IPS-18c (cell line): ENCODE data around the gene POLE3.
"Not testable (repeated sequence)": the region's sequence is repeated elsewhere in the genome, so short reads cannot be mapped to it uniquely, and the experiment has no call there.

Experiments
- H3K4me3 ChIP-seq: 2 replicates; pipeline ENCODE4 v1.7.0; 2013; ENCODE audit warnings: low read depth, mild to moderate bottlenecking, low read length, moderate library complexity; ENCODE audit not compliant: insufficient read depth
- H3K9me3 ChIP-seq: one replicate; pipeline ENCODE4 v1.6.1; 2013; ENCODE audit warnings: mild to moderate bottlenecking, low read length, moderate library complexity; ENCODE audit not compliant: control insufficient read depth, insufficient read depth

The POLE3 gene

GRCh38 chr9:113387560-113388230, 22.8 kb downstream of the POLE3 start:
- H3K9me3 ChIP-seq: no peaks in the 10 kb centered on the region
- H3K4me3 ChIP-seq: no peak overlapping the region

DNA sequence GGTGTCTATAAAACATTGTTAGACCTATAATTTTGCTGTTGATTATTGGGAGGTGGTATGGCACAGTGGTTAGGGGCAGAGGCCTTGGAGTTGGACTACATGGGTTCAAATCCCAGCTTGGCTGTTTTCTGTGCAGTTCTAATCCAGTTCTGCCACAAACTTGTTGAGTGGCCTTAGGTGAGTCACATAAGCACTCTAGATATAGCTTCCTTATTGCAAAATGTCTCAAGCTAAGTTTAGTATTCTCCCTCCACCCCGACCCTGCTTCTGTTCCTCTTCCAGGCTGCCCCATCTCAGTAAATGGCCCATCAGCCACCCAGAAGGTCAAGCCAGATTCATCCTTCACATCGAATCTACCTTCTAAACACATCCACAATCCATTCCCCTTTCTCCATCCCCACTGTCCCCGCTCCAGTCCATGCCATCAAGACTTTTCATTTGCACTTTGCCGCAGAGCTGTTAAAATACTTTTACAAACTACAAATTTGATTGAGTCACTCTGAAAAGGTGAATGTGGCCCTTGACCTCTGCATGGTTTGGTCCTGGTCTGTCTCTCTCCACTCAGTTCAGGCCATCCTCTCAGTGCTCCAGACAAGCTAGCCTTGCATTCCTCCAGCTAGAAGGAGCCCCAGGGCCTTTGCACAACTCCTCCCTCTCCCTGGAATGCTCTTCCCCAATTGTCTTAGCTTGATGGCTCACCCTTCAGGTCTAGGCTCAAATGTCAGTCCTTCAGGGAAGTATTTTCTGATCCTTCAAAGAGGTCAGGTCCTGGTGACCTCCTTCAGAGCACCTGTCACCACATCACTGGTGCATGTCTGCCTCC, 23.7 kb downstream of the POLE3 start:
- H3K4me3 ChIP-seq: no peak overlapping the region

GRCh38 chr9:113381909-113382411, 28.5 kb downstream of the POLE3 start:
- H3K9me3 ChIP-seq: no peaks in the 10 kb centered on the region

More for the DNA sequence above, 23.7 kb downstream of the POLE3 start:
- H3K9me3 ChIP-seq: no peaks in the 10 kb centered on the region

DNA sequence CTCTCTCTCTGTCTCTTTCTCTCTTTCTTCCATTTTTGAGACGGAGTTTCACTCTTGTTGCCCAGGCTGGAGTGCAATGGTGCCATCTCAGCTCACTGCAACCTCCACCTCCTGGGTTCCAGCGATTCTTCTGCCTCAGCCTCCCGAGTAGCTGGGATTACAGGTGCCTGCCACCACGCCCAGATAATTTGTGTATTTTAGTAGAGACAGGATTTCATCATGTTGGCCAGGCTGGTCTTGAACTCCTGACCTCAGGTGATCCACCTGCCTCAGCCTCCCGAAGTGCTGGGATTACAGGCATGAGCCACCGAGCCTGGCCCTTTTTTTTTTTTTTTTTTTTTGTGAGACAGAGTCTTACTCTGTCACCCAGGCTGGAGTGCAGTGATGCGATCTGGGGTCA, 29.0 kb downstream of the POLE3 start:
- not testable (repeated sequence) for H3K4me3 ChIP-seq, H3K9me3 ChIP-seq

More at GRCh38 chr9:113381909-113382411, 28.5 kb downstream of the POLE3 start:
- H3K4me3 ChIP-seq: no peak overlapping the region

DNA sequence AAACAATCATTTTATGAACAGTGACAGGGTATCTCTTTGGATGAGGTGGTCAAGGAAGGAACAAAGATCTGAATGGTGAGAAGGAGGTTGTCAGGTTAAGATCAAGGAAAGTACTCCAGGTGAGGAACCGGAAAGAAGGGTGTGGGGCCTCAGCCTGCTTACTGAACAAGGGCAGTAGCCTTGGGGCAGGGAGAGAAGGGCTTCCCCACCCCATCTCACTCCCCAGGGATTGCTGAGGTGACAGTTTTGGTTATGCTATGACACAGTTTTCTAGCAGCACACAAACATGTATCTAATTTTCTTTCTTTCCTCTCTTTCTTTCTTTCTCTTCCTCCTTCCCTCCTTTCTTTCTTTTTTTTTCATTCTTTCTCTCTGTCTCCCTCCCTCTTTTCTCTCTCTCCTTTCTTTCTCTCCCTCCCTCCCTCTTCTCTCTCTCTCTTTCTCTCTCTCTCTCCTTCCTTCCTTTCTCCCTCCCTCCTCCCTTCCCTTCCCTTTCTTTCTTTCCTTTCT, 29.6 kb downstream of the POLE3 start:
- H3K4me3 ChIP-seq: no peak overlapping the region
- no peaks in the 10 kb centered on the region for H3K9me3 ChIP-seq

GRCh38 chr9:113379829-113380210, 30.7 kb downstream of the POLE3 start:
- not testable (repeated sequence) for H3K4me3 ChIP-seq, H3K9me3 ChIP-seq

DNA sequence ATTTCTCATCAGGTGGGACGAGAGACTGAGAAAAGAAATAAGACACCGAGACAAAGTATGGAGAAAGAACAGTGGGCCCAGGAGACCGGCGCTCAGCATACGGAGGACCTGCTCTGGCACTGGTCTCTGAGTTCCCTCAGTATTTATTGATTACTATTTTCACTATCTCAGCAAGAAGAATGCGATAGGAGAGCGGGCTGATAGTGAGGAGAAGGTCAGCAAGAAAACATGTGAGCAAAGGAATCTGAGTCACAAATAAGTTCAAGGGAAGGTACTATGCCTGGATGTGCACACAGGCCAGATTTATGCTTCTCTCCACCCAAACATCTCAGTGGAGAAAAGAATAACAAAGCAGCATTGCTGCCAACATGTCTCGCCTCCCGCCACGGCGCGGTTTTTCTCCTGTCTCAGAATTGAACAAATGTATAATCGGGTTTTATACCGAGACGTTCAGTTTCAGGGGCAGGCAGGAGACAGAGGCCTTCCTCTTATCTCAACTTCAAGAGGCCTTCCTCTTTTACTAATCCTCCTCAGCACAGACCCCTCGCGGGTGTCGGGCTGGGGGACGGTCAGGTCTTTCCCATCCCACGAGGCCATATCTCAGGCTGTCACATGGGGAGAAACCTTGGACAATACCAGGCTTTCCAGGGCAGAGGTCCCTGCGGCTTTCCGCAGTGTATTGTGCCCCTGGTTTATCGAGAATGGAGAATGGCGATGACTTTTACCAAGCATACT, 31.2 kb downstream of the POLE3 start:
- not testable (repeated sequence) for H3K9me3 ChIP-seq, H3K4me3 ChIP-seq

GRCh38 chr9:113376634-113377567, 33.6 kb downstream of the POLE3 start, which contains the start of gene HDHD3:
HDHD3 (minus strand) TSS chr9:113376986; CDS start chr9:113374354, 2,632 bp downstream.
- Histone ChIP-seq H3K9me3 (no peaks in the 10 kb centered on the region), H3K4me3 (peak within 1 kb of the TSS; percentile 84)

DNA sequence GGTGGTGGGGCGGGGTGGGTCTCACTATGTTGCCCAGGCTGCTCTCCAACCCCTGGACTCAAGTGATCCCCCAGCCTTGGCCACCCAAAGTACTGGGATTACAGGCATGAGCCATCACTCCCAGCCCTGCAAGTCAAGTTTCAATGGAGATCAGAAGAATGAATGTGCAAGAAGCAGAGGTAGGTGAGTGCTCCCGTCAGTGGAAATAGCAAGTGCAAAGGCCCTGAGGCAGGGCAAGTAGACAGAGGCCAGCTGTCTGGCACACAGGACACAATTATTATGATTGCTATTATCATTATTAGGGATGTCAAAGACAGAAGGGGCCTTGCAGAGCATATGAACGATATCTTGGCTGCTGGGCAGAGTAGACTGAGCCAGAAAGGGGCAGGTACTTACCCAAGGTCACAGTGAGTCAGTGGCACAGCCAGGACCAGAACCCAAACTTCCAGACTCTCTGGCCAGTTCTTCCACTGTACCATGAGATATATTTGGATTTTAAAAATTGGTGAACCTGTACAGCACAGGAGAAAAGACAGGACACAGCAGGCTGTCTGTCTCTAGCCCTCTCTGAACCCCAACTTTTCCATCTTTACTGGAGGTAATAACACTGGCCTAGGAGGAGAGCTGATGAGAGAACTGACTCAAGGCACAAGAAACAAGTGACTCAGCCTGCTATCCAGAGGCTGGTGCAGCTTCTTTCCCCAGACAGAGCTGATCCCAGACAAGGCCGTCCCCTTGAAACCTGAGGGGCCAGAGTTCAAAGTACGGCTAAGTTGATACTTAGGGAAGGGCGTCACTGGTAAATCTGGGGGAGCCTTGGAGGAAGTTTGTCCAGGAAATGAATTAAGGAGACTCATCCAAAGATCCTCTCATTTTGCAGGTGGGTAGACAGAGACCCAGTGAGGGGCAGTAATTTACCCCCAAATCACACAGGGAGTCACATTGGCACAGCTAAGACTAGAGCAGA, 35.1 kb downstream of the POLE3 start:
- Histone ChIP-seq H3K9me3 (no peaks in the 10 kb centered on the region), H3K4me3 (no peak overlapping the region)

- Histone ChIP-seq H3K9me3 (no peaks in the 10 kb centered on the region), H3K4me3 (no peak overlapping the region)
These were observed 36.6 kb downstream of the POLE3 start for GRCh38 chr9:113373676-113374392.

DNA sequence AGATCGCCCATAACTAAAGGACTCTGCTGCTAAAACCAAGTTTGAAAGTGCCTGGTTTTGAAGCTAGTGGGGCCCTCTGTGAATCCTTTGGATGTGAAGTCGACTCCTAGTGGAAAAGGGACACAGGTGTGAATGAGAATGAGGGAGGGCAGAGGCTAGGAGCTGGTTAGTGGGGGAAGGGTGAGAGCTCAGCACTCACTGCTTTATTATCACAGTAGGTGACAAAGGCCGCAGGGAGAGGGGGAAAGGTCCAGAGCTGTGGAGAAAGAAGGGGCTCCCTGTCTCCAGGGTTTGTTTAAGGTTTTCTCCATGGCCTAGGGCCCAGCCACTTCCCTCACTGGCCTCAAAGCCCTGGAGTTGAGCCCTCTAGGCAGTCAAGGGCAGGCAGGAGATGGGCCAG, 37.2 kb downstream of the POLE3 start:
- Histone ChIP-seq H3K4me3 (no peak overlapping the region), H3K9me3 (no peaks in the 10 kb centered on the region)

DNA sequence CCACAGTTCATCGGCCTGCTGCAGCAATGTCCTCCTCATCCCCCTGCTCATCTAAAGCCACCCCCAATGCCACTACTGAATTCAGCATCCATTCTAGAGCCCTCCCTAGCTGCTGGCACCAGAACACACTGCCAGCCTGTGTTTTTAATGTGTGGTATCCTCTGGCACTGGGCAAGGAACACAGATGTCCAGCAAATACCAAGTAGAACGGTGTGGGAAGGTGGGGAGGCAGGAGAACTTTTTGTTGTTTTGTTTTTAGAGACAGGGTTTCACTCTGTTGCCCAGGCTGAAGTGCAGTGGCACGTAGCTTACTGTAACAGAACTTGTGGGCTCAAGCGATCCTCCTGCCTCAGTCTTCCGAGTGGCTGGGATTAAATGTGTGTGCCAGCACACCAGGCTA, 38.4 kb downstream of the POLE3 start:
- no peak overlapping the region for H3K4me3 ChIP-seq
- no peaks in the 10 kb centered on the region for H3K9me3 ChIP-seq

DNA sequence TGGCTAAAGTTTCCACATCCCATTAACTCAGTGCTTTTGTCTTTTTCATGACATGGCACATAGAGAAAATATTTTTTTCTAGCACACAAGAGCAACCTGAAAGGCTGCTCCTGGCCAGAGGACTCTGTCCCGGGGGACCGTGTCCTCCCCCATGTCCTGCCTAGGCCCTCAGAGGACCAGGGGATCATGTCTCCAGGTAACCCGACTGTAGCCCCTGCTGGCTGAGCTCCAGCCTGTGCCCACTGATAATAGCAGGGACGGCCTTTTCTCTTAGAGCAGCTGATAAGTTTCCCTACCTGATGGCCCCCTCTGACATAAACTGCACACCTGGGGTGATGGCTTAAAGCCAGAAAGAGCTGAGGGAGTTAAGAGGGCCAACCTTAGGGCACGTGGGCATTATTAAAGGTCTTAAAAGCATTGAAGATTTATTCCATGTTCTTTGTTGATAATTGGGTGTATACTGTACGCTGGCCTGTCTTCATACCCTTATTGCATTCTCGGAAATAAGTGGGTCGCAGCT, 39.6 kb downstream of the POLE3 start:
- Histone ChIP-seq H3K9me3 (no peaks in the 10 kb centered on the region), H3K4me3 (no peak overlapping the region)

GRCh38 chr9:113369855-113370140, 40.7 kb downstream of the POLE3 start:
- no peak overlapping the region for H3K4me3 ChIP-seq
- no peaks in the 10 kb centered on the region for H3K9me3 ChIP-seq
